HG03108 (cell line): ENCODE data around the gene CLNK.

ENCODE experiments used
- ATAC-seq: cut with Tn5 transposase; IDR thresholded peaks from one replicate; pipeline ENCODE4 v1.9.1; 2021; ENCODE audit warnings: moderate library complexity; ENCODE audit not compliant: unreplicated experiment

CLNK gene

DNA sequence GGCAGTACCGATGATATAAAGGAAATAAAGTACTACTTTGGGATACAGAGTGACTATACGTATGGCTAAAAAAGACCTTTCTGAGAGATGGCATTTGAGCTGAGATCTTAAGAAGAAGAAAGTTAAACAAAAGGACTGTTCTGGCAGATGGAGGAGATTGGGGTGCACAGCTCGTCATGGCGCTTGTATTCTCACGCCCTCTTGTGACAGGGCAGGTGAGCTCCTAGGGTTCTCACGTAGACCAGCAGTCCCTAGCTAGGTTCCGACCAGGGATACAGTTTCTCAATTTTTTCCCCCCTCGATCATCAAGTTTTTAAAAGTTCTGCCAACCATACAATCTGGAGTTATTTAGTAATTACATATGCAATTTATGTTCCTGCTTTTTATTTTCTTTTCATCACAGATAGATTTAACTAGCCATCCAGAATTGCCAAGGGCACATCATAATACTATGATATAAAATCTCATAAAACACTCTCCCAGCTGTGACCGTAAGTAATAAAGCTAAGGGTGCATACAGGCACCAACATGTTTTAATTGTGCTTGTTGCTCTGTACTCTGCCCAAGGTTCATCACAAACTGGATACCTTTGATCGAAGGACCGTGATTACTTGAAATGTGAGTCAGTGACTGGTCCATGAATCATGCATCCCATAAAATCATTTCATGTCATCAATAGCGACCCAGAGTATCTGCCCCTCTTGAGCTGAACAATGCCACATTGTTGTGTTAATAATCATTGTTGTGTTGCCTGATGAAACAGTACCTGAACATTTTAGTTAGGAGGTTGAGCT, 157.9 kb downstream of the CLNK start:
- no peak for ATAC-seq

DNA sequence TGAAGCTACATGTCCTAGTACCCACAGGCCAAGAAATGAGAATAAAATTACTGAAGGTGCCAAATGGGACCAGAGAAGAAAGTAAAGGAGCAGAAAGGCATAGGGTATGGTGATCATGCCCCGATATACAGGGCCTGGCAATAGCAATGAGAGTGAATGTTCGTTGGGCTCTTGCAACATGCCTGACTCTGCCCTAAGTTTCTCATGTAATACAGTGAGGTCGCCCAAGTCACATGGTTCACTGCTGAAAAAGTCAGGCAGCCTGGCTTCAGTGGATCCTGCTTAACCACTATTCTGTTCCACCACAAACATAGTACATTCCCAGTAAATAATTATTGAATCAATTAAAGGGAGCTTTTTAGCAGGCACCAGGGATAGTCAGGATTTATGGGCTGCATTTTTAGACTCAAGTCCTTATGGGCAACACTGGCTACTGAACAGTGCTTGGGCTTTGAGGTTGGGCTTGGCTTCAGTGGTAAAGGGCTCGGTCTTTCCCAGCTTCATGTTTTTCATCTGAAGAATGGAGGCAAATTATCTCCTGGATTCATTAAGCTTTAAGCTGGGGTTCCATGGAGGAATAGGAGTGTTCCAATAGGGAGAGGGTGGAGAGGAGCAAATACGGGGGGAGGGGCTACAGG, 160.3 kb downstream of the CLNK start:
- ATAC-seq, result no peak

DNA sequence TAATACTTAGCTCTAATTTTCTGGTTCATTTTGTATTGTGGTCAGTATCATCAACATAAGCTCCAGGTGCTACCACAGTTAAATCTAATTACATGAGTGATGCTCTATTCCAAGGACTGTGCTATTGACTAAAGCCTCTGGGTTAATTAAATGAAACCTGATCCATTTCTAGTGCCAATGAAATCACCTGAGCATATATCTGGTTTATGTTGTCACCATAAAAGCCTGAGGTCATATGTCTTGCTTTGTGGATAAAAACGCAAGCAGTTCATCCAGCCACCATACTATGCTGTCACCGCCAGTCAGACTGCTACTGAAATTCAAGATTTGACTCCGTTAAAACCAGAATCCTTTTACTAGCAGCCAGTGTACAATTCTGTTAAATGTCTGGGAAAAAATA, 163.1 kb downstream of the CLNK start:
- ATAC-seq, result no peak

DNA sequence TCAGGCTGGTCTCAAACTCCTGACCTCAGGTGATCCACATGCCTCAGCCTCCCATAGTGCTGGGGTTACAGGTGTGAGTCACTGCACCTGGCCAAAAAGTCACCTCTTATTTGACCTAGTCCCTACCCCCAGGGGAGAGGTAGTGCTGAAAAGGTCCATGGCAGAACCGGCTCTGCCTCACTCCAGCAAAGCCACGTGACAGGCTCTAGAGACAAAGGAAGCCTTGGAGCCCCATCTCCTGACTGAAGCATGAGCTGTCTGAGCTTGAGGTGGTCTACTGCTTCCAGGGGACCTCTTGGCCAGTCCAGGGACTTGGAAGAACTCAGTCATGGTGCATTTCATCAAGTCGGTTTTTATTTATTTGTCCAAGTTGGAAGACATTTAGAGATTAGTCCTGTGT, 174.8 kb downstream of the CLNK start:
- ATAC-seq, result no peak

DNA sequence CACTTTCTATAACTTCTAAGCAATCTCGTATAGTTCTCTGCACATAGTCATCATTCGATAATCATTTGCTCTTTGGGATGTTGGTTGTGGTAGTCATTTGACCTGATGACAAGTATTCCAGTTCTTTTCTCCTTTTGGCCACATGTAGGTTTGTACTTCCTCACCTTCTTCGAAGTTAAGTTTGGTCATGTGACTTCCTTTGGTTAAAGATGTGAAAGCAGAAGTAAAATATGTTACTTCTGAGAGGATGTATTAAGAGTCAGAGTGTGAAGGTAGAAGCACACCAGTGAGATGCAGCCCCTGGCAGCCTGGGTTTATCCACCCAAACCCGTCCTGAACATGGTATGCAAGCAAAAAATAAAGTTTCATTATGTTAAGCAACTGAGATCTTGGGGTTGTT, 178.5 kb downstream of the CLNK start:
- no peak for ATAC-seq

DNA sequence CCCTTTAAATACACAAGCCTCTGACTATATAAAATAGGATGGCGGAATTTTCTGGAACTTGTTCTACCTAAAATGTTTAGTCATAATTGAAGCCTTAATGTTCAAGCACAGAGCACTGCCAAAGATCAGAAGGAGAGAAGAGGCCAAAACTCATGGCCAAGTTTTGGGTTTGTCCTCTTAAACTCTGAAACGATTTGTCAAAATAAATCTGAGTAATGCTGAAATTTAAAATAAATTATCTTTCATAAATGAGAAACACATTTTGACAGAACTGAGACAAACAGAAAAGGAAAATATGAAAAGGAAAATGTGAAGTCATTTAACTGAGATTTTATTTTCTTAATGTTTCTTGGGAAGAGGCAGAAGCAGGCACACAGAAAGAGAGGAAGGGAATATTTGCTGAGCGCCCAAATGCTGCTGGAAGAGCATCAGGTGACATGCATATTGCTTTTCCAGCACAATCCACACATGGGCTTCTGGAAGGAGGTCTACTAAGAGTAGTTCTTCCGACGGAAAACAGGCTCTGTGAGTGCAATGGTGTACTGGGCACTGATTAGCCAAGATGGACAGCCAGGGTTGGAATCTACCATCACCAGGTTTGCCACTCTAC, 179.9 kb downstream of the CLNK start:
- ATAC-seq, result no peak

DNA sequence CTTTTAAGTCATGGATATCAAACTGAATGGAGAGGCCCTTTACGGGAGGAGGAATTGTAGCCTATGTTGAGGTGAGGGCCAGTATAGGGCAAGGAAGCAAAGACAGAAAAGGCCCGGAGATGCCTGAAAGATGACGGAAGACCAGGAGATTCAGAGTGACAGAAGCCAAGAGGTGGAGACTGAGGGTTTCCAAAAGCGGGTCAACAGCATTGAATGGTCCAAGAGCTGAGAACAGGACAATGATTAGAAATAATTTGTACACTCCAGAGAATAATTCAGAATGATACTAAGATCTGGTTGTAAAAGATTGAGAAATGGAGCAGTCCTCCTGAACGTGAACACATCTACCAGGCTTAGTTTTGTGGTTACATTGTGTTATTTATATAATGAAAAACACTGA, 181.9 kb downstream of the CLNK start:
- no peak for ATAC-seq

DNA sequence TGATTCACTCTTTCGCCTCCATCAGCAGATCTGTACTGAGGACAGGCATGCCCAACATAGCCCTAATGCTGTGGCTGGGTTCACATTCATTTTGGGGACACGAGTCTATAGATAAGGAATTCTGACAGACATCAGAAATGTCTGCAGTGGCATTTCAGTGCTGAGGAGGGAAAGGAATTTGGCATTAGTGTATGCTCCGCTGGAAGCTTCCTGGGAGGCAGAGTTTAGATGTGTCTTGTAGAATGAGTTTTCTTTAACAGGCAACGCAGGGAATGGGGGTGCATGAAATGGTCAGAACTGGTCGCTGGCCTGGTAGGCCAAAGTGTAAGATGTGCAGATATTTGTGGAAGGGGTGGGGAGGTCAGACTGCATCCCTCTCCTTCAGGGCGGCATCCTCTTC, 183.8 kb downstream of the CLNK start:
- ATAC-seq, result no peak

DNA sequence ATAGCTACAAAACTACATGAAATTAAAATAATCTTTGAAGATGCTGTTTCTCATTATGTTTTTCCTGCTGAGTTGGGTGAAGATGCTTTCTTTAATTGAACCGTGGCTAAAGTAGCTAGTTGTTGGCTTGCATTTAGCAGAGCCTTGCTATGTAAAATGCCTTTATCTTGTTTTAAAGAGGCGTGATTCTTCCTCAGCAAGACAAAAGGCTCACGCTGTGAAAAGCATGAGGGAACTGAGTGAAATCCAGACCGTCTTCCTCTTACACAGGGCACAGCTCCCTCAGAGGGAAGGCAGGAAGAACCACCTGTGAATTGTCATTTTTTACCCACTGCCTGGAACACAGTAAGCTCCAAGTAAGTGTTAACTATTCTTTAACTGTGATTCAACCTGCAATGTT, 188.4 kb downstream of the CLNK start:
- no peak for ATAC-seq

DNA sequence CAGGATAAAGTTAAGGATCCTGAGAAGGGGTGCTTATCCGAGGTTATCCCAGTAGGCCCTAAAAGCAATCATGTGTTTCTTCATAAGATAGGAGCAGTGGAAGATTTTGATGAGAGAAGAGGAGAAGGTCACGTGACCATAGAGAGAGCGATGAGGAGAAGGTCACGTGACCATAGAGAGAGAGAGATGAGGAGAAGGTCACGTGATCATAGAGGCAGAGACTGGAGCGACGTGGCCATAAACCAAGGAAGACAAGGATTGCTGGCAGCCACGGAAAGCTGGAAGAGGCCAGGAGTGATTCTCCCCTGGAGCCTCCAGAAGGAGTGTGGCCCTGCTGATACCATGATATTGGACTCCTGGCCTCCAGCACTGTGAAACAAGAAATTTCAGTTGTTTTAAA, 188.9 kb downstream of the CLNK start:
- no peak for ATAC-seq

DNA sequence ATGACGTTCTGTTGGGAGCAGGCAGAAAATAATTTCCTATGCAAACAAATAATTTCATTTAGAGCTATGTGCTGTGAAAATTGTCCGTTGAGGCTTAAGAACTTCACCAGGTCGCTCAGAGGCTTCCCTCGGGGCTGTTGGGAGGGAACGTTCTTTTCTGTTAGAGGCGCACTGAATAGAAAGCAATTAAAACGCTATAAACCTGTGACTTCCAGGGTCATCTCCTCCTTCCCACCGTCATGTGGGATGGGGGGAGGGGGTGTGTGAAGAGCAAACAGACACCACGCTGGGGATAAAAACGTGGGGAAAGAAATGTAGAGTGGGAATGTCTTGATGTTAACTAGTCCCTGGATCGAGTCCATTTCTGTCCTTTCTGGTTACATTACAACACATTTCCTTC, 192.1 kb downstream of the CLNK start:
- no peak for ATAC-seq

DNA sequence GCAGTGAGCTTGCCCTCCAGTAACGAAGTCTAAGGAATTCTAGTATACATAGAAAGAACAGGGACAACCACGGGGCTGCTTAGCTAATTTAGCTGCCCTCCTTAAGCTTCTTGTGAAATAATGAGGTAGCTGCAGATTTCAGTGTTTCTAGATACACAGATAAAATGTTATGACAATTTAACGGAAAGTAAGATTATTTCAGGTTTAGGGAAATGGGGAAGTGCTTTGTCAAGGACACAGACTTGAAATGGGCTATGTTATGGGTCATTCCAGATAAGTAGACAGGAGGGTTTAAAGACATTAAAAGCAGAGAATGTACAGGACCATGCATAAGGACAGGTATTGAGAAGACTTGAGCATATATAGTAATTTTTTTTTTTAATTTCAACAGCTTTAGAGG, 193.2 kb downstream of the CLNK start:
- no peak for ATAC-seq

DNA sequence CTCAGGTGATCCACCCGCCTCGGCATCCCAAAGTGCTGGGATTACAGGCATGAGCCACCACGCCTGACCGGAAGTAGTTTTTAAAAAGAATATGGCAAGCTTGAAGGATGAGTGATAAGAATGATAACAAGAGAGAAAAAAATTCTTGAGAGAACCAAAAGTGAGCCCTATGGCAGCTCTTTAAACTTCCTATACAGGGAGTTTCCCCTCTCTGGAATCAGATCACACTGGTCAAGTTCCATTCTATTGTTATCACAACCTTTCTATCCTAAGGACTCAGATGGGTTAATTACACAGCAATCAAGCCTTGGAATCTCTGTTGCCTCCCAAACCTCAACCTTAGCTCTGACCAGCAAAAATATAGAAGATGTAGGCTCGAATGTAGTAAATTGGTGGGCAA, 193.6 kb downstream of the CLNK start:
- ATAC-seq, result no peak

DNA sequence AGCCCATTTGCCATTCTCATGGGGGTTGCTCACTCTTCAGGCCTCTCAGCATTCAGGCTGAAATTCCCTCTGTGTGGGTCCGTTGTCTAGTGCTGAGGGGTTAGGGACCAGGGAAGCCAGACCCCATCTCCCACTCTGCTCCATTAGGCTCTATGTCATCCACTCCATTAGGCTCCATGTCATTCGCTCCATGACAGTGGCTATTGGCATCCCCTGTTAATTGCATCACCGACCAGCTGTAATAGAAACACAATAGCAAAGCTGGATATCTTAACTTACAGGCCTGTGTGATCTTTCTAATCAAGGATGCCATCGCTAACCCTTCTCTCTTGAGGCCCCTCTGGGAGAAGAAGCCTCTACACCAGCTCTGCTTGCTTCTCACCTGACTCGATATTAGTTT, 201.7 kb downstream of the CLNK start:
- ATAC-seq, result no peak

DNA sequence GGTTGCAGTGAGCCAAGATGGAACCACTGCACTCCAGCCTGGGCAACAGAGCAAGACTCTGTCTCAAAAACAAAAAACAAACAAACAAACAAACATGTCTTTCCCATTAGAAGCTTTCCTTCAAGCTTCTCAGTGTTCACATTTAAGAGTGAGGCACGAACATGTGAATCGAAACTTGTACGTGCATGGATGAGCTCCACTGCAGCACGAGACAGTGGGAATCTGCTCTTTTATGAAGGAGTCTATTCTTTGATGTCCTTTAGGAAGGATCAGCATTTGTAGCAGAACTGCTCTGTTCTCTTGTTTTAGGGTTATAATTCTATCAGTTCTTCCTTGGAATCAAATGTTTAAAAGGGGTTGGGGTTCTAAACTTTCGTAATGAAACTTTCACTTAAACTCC, 204.0 kb downstream of the CLNK start:
- no peak for ATAC-seq

DNA sequence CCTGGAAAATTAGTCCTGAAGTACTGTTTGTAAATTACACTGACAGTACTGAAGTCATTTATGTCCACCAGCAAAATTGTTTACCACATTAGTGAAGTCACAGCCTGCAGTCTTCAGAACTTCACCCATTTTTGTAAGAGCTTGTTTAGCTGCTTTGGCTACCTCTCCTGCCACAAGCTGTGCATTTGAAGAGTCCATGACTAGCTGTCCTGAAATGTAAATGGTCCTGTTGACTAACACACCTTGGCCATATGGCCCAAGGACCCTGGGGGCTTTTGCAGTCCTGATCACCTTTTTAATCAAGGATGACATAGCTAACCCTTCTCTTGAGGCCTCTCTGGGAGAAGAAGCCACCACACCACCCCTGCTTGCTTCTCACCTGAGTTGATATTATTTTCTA, 205.9 kb downstream of the CLNK start:
- no peak for ATAC-seq

DNA sequence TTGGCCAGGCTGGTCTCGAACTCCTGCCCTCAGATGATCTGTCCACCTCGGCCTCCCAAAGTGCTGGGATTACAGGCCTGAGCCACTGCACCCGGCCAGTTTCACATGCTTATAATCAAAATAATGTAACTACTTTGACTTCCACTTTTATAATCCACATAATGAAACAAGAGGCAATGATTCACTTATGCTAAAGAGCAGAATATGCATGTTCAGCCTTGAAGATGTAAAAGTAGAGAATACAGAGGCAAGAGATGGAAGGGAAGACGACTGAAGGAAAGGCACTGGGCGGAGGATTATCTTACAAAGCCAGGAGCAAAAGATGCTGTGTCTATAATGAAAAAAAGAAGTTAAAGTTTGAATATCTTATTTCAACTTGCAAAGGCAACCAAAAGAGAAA, 214.1 kb downstream of the CLNK start:
- ATAC-seq, result no peak

DNA sequence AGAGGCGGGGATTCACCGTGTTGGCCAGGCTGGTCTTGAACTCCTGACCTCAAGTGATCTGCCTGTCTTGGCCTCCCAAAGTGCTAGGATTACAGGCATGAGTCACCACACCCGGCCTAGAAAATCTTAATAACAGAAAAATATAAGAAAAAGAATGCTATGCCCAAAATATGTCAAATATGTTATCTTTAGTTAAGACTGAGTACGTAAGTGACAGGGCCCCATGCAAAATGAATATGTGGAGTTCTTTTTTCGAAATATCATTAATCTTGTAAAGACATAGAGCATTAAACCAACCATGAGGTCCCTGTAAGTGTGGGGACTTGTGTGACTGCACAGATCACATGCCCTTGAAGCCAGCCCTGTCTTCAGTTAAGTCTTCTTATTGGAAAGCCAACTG, 218.4 kb downstream of the CLNK start:
- no peak for ATAC-seq

DNA sequence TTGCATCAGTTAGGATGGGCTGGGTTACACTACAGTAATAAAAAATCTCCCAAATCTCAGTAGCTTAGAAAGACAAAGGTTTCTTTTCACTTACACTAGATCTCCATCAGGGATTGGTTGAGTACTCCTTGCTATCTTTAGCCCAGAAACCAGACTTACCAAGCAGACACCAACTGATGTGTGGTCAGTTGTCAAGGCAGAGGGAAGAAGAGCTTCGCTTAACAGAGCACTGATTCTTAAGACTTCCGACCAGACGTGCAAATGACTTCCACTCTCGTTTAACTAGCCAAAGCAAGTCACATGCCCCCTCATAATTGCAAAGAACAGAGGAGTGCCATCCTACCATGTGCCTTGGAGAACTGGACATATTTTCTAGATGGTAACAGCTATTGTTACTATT, 221.7 kb downstream of the CLNK start:
- no peak for ATAC-seq

DNA sequence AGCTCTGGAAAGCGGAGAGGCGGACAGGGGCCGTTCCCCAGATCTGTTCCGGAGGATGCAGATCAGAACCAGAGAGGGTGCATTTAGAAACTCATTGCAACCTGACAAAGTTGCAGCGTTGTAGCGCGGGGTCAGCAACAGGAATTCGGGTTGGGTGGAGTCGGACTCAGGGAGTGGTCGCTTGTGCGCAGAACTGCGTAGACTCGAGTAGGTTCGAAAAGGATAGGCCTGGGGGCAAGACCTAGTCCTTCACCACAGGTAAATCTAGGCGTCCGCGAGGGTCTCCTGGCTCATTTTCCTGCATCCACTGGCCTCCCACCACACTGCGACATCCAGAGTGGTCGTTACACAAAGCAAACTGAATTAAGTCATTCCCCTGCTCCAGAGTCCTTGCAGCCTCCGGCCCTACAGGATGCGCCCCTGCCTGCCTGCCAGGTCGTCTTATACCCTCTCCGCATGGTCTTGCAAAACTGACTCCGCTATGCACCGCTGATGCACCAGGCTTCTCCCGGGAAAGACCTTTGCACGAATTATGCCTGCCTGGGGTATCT, 222.6 kb downstream of the CLNK start:
- ATAC-seq, result no peak

DNA sequence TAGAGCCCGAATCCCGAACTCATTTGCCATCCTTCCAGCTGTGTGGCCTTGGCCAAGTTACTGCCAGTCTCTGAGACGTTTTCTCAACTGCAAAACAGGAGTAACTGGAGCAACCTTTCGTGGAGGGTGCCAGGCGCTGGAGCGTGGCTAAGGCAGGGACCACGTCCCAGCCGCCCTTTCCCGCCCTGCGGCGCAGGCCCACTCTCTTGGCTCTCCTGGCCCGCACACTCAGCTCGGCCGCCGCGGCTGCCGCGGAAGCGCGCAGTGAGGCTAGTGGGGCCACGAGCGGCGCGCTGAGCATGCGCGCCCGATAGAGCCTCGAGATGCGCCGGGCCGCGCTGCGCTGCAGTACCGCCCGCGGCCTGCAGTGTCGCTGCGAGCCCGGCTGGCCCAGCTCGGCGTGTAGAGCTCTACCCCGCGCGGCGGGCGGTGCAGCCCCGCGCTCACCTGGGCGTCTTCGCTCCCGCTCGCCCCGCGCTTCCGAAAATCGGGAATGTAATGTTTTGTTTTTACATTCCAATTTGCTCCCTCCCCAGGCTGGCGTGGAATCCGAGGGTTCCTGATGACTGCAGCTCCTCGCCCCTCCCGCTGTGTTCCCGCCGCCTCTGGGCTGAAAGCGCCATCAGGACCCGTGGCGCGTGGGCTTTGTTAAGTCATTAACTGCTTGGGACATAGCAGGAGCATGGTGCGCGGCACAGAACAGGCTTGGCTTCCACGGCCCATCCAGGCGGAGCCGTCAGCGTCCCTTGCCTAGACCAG, 223.3 kb downstream of the CLNK start:
- ATAC-seq, result peak; percentile 68
